Epithelial cell of esophagus (primary cell): ENCODE data around the gene PTH2.

Source experiments
- DNase-seq: peaks from one replicate; pipeline ENCODE4 v3.0.0; 2010; ENCODE audit warnings: low read depth
- H3K4me3 ChIP-seq: 2 replicates; pipeline ENCODE4 v1.5.1; 2011; ENCODE audit warnings: mild to moderate bottlenecking, low read length, control low read depth
- TF ChIP-seq, protein P1 (sequence below): IDR thresholded peaks from 2 replicates; pipeline ENCODE4 v1.5.1; 2011; ENCODE audit warnings: low read depth, mild to moderate bottlenecking, low read length, control low read depth, inconsistent platforms; ENCODE audit not compliant: insufficient read depth; ENCODE audit errors: missing control alignments

PTH2 gene

DNA sequence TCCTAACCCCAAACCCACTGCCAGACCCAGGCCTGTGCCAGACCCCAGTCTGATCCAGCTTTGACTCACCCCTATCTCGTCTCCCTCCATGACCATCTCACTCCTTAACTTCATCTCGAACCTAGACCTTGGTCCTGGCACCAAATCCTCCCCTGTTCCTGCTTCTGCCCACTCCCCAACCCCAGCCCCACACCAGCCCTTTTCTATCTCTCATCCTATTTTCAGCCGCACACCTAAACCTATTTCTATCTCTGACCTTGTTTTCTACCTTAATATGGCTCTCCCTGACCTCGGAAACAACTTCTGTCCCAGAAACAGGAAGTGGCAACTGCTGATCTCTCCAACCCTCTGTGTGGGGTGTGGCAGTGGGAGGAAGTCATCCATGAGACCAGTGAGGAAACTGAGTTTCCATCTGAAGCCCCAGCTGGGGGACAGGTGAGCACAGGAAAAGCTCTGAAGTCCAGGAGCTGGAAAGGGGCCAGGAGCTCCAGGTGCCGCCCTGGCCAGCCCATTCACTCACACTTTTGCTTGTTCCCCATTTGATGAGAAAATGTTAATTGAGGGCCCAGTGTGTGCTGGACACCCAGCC lies 13.7 kb downstream of the PTH2 start:
- no peak overlapping the region for H3K4me3 ChIP-seq
- DNase-seq = no peak
- TF ChIP-seq, protein P1, sequence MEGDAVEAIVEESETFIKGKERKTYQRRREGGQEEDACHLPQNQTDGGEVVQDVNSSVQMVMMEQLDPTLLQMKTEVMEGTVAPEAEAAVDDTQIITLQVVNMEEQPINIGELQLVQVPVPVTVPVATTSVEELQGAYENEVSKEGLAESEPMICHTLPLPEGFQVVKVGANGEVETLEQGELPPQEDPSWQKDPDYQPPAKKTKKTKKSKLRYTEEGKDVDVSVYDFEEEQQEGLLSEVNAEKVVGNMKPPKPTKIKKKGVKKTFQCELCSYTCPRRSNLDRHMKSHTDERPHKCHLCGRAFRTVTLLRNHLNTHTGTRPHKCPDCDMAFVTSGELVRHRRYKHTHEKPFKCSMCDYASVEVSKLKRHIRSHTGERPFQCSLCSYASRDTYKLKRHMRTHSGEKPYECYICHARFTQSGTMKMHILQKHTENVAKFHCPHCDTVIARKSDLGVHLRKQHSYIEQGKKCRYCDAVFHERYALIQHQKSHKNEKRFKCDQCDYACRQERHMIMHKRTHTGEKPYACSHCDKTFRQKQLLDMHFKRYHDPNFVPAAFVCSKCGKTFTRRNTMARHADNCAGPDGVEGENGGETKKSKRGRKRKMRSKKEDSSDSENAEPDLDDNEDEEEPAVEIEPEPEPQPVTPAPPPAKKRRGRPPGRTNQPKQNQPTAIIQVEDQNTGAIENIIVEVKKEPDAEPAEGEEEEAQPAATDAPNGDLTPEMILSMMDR = no peak

DNA sequence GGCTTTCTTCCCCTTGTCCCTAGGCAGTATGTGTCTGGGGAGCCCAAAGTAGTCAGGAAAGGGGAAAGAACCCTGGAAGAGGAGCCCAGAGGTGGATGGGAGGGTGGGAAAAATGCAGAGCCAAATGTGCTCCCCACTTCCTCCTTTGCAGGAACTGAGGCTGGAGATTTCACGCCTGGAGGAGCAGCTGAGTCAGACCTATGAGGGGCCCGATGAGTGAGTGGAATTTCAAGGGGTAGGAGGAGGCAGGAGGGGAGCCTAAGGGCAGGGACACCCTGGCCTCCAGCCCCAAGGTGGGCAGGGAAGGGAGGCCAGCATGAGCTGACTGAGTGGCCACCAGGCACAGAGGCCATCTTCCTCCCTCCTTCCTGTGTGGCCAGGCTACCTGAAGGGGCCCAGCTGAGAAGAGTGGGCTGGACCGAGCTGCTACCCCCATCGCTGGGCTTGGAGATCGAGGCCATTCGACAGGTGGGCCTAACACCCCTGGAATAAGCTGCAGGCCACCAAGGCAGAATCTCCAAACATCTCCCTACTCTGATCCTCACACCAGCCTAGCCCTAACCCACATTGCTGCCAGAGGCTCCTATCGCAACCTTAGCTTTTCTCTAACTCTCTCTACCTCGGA lies 14.3 kb downstream of the PTH2 start:
- DNase-seq = peak; percentile 26
- TF ChIP-seq, protein P1 = no peak
- no peak overlapping the region for H3K4me3 ChIP-seq

DNA sequence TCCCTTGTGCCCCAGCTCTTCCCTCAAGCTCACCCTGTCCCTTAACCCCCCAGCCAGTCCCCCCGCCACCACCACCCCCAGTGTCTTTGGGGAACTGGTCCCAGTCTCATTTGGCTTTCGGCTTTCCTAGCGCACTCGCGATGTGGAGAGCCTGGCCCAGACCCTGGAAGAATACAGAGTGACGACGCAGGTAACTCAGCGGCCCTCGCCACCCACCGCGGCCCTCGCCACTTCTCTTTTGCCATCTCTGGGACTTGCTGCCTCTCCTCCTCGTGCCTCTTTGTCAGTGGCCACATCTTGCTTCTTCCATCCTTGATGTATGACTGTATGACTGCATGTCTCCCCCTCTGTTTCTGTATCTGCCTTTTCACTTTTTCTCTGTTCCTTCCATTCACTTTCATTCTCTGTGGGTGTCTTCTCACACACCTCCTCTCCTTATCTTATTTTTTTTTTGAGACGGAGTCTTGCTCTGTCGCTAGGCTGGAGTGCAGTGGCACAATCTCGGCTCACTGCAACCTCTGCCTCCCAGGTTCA lies 15.7 kb downstream of the PTH2 start:
- H3K4me3 ChIP-seq = no peak overlapping the region
- TF ChIP-seq, protein P1 = no peak
- DNase-seq = no peak

DNA sequence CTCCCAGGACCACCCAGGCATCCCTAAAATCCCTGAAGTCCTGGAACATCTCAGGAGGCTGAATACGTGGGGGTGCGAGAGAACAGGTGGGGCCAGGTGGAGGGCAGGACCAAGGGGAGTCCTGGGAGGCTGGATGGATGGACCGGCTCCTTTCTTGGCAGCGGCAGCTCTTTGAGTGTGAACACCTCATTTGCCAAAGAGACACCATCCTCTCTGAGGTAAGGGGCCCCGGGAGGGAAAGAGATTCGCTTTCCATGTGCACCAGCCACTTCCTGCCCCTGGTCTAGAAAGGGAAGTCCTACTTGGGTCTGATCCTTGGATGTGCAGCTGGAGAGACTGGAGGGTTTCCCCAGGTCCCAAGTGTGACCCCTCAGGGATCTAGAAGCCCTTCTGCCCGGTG lies 16.2 kb downstream of the PTH2 start:
- no peak for DNase-seq
- TF ChIP-seq, protein P1 = no peak
- H3K4me3 ChIP-seq = no peak overlapping the region

DNA sequence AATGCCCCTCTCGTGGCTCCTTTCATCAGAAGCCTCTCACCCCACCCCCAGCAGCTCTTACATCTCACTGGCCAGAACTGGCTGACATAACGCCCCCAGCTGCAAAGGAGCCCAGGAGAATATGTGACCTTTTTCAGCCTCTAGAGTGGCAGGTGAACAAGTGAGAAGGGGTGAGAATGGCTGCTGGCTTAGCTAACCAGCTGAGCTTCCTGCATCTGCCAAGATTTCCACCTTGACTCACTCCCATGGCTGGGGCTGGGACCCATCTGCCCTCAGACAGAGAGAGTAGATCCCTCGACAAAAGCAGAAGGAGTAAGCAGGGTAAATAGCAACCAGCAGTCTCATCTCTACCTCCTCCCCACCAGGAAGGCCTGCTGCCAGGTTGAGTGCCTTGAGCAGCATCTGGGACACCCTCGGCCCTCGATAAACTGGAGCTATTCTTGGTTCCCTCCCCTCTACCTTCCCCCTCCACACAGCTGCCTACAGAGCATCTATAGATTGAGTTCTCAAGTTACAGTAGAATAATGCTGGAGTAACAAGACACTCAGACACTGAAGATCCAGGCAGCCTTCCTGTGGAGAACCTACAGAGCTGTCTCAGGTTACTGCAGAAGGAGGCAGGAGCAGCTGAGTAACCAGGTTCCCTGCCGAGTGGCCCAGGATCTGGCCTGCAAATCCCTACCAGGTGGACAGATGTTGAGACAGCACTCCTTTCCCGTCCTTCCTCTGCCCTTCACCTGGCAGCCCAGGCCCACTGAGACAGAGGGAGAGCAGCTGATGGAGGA lies 19.6 kb downstream of the PTH2 start:
- H3K4me3 ChIP-seq = no peak overlapping the region
- no peak for DNase-seq
- TF ChIP-seq, protein P1 = no peak

DNA sequence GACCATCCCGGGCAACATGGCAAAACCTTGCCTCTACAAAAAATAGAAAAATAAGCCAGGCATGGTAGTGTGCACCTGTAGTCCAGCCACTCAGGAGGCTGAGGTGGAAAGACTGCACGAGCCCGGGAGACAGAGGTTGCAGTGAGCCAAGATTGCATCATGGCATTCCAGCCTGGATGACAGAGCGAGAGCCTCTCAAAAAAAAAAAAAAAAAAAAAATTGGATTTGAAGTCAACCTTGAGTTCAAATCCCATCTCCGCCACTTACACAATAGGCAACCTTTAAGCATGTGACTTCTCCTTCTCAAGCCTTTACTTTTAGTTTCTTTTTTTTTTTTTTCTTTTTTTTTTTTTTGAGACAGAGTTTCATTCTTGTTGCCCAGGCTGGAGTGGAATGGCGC lies 23.2 kb downstream of the PTH2 start:
- DNase-seq = peak; percentile 45
- H3K4me3 ChIP-seq = no peak overlapping the region
- TF ChIP-seq, protein P1 = no peak

DNA sequence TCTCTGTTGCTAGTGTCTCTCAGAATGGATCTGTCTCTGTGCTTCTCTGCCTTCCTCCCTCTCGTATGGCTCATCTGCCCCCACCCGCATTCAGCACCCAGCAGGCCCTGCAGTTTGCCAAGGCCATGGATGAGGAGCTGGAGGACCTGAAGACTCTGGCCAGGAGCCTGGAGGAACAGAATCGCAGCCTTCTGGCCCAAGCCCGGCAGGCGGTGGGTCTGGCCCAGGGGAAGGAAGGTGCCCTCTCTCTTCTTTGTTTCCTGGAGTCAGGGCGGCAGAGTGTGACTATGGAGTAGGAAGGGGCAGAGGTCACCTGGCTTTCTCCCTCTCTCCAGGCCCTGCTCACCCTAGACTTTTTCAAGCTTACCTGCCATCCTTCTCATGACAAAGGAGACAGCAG lies 24.3 kb downstream of the PTH2 start:
- DNase-seq = no peak
- TF ChIP-seq, protein P1 = no peak
- no peak overlapping the region for H3K4me3 ChIP-seq
